Spleen (tissue), 11 donors: ENCODE data around the gene ABCC5. TPM values are rescaled to one million over a fixed set of nuclear protein-coding genes. Genes with fewer than 3 reads are reported as not detected.
"Not testable (repeated sequence)": the region's sequence is repeated elsewhere in the genome, so short reads cannot be mapped to it uniquely, and the experiment has no call there.

Source experiments
- DNase-seq: peaks from one replicate; pipeline ENCODE4 v3.0.0-alpha.2; 2020
- H3K27ac ChIP-seq, 8 donors: fragments of 200-600 bp; sonication (generic) in 7 of 8; 1 replicate in 4 of 8; 2 replicates in 4 of 8; pipeline versions ENCODE4 v1.5.0 to v1.8.0; 2016 to 2021; ENCODE audit warnings: inconsistent platforms in 4 of 8, mild to moderate bottlenecking in 4 of 8, moderate library complexity in 1 of 8
- H3K27me3 ChIP-seq, 7 donors: fragments of 200-600 bp; sonication (generic) in 6 of 7; replicated peaks in 1 of 7; 1 replicate in 4 of 7; 2 replicates in 3 of 7; pipeline versions ENCODE4 v1.5.0 to v1.8.0; 2016 to 2021; ENCODE audit warnings: inconsistent platforms in 3 of 7, mild to moderate bottlenecking in 1 of 7
- H3K36me3 ChIP-seq, 6 donors: fragments of 200-600 bp; sonication (generic) in 5 of 6; 1 replicate in 4 of 6; 2 replicates in 2 of 6; pipeline versions ENCODE4 v1.5.0 to v1.8.0; 2016 to 2021; ENCODE audit warnings: inconsistent platforms in 2 of 6
- H3K4me1 ChIP-seq, 6 donors: fragments of 200-600 bp; sonication (generic) in 5 of 6; 1 replicate in 3 of 6; 2 replicates in 3 of 6; pipeline versions ENCODE4 v1.5.0 to v1.8.0; 2016 to 2021; ENCODE audit warnings: inconsistent platforms in 3 of 6
- H3K4me3 ChIP-seq, 8 donors: fragments of 200-600 bp; sonication (generic) in 7 of 8; 1 replicate in 4 of 8; 2 replicates in 4 of 8; pipeline versions ENCODE4 v1.5.0 to v1.8.0; 2016 to 2021; ENCODE audit warnings: inconsistent platforms in 4 of 8, mild to moderate bottlenecking in 4 of 8, moderate library complexity in 2 of 8
- H3K9me3 ChIP-seq, 8 donors: fragments of 200-600 bp; sonication (generic) in 7 of 8; 1 replicate in 4 of 8; 2 replicates in 4 of 8; pipeline versions ENCODE4 v1.5.0 to v1.8.0; 2016 to 2021; ENCODE audit warnings: inconsistent platforms in 4 of 8
- CTCF ChIP-seq, 11 experiments: fragments of 200-600 bp in 7 of 11; fragments of 450-650 bp in 4 of 11; sonication (generic) in 4 of 11; IDR thresholded peaks in 8 of 11; conservative IDR thresholded peaks in 3 of 11; 1 replicate in 7 of 11; 2 replicates in 4 of 11; pipeline versions ENCODE4 v1.4.0 to v1.8.0; 2016 to 2021; ENCODE audit warnings: antibody characterized with exemption in 11 of 11, inconsistent platforms in 4 of 11, mild to moderate bottlenecking in 1 of 11
- POLR2A ChIP-seq, 3 donors: fragments of 450-650 bp; IDR thresholded peaks; one replicate each; pipeline ENCODE4 v1.5.1; 2017; ENCODE audit warnings: antibody characterized with exemption in 3 of 3, mild to moderate bottlenecking in 1 of 3
- POLR2AphosphoS5 ChIP-seq, 3 donors: sonication (generic); formaldehyde crosslinking; IDR thresholded peaks; one replicate each; pipeline ENCODE4 v1.5.1; 2017; ENCODE audit warnings: antibody characterized with exemption in 3 of 3
- WGBS, 5 donors: extraction: QIAGEN DNeasy Blood & Tissue Kit in 3 of 5; methylation state at CpG; one replicate each; pipeline versions ENCODE4 v1.1.5 to v1.1.7; 2013 to 2018; 5-methylcytosine and 5-hydroxymethylcytosine counted together
- intact Hi-C: fragments of 100-400 bp; cut with DNase I; formaldehyde crosslinking; loops from one replicate; pipeline ENCODE4 v1.15.0; 2023; ENCODE audit warnings: low total_unique reads
- polyA plus RNA-seq, 3 donors: library from polyadenylated mRNA; stranded (reverse); fragments of 200-250 nt; gene quantifications; one replicate each; pipeline ENCODE4 v1.2.1, GENCODE V29; 2013
- total RNA-seq, 7 donors: library from RNA; depleted of rRNA in 3 of 7; stranded (reverse); fragments of >200 nt in 3 of 7; fragmentation: NEBNext Ultra II Directional in 4 of 7; extraction: Animal tissue kit (Norgen Biotek cat#: 25700) in 4 of 7; gene quantifications; one replicate each; pipeline versions ENCODE4 v1.1.0 to v1.2.1, GENCODE V29; 2016 to 2021
- donor health status: healthy with polysubstance abuse.
- donor health status: DM: no; HTN: no; CAD: no; lungs with moderate emphysema.
- donor health status: DM: no; HTN: no; CAD: no.
- donor health status: Bipolar disorder and iron deficiency.
- donor health status: healthy.
- donor health status: DM: no; HTN: no; CAD: no.
- donor health status: DM: yes; HTN: yes; CAD: no.

ABCC5 gene
- total and polyA plus RNA-seq, 10 donors: 19.6 to 112 (median 59.9) TPM

GRCh38 chr3:183880121-183880520, 137.6 kb downstream of the ABCC5 start:
- Histone ChIP-seq H3K27ac (peak overlapping the region in 3 of 8 donors; percentile 2 to 57 (median 35)), H3K36me3 (peaks cover 0 to 36% (median 0%) of the 10 kb centered on the region in 6 donors), H3K9me3 (no peaks in the 10 kb centered on the region), H3K4me3 (no peak overlapping the region), H3K27me3 (no peaks in the 10 kb centered on the region), H3K4me1 (peaks cover 18 to 93% (median 48%) of the 10 kb centered on the region in 6 donors)
- 67 to 90% (median 73%) methylated on average over 9 of the region's 9 CpGs for WGBS, 5 donors
- TF ChIP-seq POLR2A (IDR thresholded peaks at IDR 0.05): no peak
- no peak for TF ChIP-seq POLR2AphosphoS5 (IDR thresholded peaks at IDR 0.05)
- no peak for TF ChIP-seq CTCF (IDR thresholded peaks at IDR 0.05 in 8 of 11, conservative IDR thresholded peaks at IDR 0.05 in 3 of 11)
- intact Hi-C loops: loop anchor here (10.0 kb wide), 1 partner anchor 375 kb away; no protein-coding TSS in a partner anchor
- no peak for DNase-seq

- H3K36me3 ChIP-seq: peaks cover 0 to 43% (median 0%) of the 10 kb centered on the region in 6 donors
- 93 to 95% (median 95%) methylated on average over 2 of the region's 2 CpGs for WGBS, 5 donors
- H3K4me1 ChIP-seq: peaks cover 18 to 96% (median 50%) of the 10 kb centered on the region in 6 donors
- no peak for DNase-seq
- TF ChIP-seq POLR2A (IDR thresholded peaks at IDR 0.05) (no peak), CTCF (IDR thresholded peaks at IDR 0.05 in 8 of 11, conservative IDR thresholded peaks at IDR 0.05 in 3 of 11) (no peak), POLR2AphosphoS5 (IDR thresholded peaks at IDR 0.05) (no peak)
- intact Hi-C loops: no loop called here
- H3K4me3 ChIP-seq: no peak overlapping the region
- peak overlapping the region in 2 of 8 donors; percentile 57 to 74 for H3K27ac ChIP-seq
- no peaks in the 10 kb centered on the region for H3K27me3 ChIP-seq
- no peaks in the 10 kb centered on the region for H3K9me3 ChIP-seq
Measured at GRCh38 chr3:183879243-183879642, 138.4 kb downstream of the ABCC5 start.

- 58 to 78% (median 66%) methylated on average over 7 to 8 of the region's 8 CpGs for WGBS, 5 donors
- Histone ChIP-seq H3K9me3 (no peaks in the 10 kb centered on the region), H3K36me3 (peaks cover 0 to 43% (median 0%) of the 10 kb centered on the region in 6 donors), H3K27ac (peak overlapping the region in 4 of 8 donors; percentile 70 to 74 (median 73)), H3K4me1 (peaks cover 8 to 92% (median 38%) of the 10 kb centered on the region in 6 donors), H3K4me3 (no peak overlapping the region), H3K27me3 (no peaks in the 10 kb centered on the region)
- intact Hi-C loops: no loop called here
- no peak for DNase-seq
- TF ChIP-seq POLR2A (IDR thresholded peaks at IDR 0.05) (no peak), CTCF (IDR thresholded peaks at IDR 0.05 in 8 of 11, conservative IDR thresholded peaks at IDR 0.05 in 3 of 11) (no peak), POLR2AphosphoS5 (IDR thresholded peaks at IDR 0.05) (no peak)
Measured at GRCh38 chr3:183878071-183878470, 139.6 kb downstream of the ABCC5 start.

GRCh38 chr3:183877227-183877626, 140.5 kb downstream of the ABCC5 start:
- DNase-seq, intact Hi-C loops, H3K9me3 ChIP-seq, H3K27me3 ChIP-seq, H3K4me3 ChIP-seq: not testable (repeated sequence)
- 72 to 88% (median 80%) methylated on average over 5 of the region's 5 CpGs for WGBS, 5 donors
- H3K27ac ChIP-seq: peak overlapping the region in 4 of 8 donors; percentile 35 to 74 (median 72)
- H3K36me3 ChIP-seq: peaks cover 0 to 43% (median 0%) of the 10 kb centered on the region in 6 donors
- H3K4me1 ChIP-seq: peaks cover 0 to 92% (median 30%) of the 10 kb centered on the region in 6 donors
